ENCODE measurements around the gene COL6A5. TPM values are rescaled to one million over a fixed set of nuclear protein-coding genes. Genes with fewer than 3 reads are reported as not detected.
"Not testable (repeated sequence)": the region's sequence is repeated elsewhere in the genome, so short reads cannot be mapped to it uniquely, and the experiment has no call there.

COL6A5 gene
- polyA plus RNA-seq, 1 donor from 2014 or later = not detected

- H3K9me3 Mint-ChIP-seq, H3K36me3 Mint-ChIP-seq, H3K27me3 Mint-ChIP-seq, H3K4me3 Mint-ChIP-seq, H3K4me1 Mint-ChIP-seq, H3K27ac Mint-ChIP-seq: not testable (repeated sequence)
Measured at GRCh38 chr3:130446840-130447239, 101.4 kb downstream of the COL6A5 start.

GRCh38 chr3:130448155-130448554, 102.7 kb downstream of the COL6A5 start:
- H3K4me1 Mint-ChIP-seq, H3K9me3 Mint-ChIP-seq, H3K36me3 Mint-ChIP-seq, H3K4me3 Mint-ChIP-seq, H3K27ac Mint-ChIP-seq, H3K27me3 Mint-ChIP-seq: not testable (repeated sequence)

- Mint-ChIP-seq H3K9me3 (peaks cover 0 to 4% (median under 1%) of the 10 kb centered on the region in 3 donors), H3K4me1 (no peaks in the 10 kb centered on the region), H3K4me3 (no peak overlapping the region), H3K27ac (no peak overlapping the region), H3K36me3 (no peaks in the 10 kb centered on the region), H3K27me3 (peaks cover 2% of the 10 kb centered on the region)
Measured at GRCh38 chr3:130456540-130456939, 111.1 kb downstream of the COL6A5 start.

GRCh38 chr3:130457671-130458070, 112.2 kb downstream of the COL6A5 start:
- Mint-ChIP-seq H3K36me3 (no peaks in the 10 kb centered on the region), H3K4me3 (no peak overlapping the region), H3K4me1 (no peaks in the 10 kb centered on the region), H3K27ac (no peak overlapping the region), H3K27me3 (peaks cover 2% of the 10 kb centered on the region), H3K9me3 (peaks cover 0 to 4% (median 0%) of the 10 kb centered on the region in 3 donors)

DNA sequence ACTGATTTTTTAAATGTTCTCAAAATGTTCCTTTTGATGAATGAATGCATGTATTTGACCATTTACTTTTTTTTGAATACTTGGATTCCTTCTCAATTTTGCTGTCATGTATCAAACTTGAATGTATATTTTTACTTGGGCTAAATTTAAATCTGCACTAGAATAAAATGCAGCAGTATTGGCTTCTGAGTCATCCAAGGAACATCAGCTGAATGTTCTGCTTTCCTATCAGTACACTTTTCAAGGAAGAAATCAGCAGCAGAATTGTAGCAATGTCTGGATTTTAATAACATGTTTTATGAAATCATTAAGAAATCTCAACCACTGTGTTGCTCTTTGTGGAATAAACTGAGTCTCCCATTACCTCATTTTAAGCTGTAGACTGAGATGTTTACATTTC, 114.5 kb downstream of the COL6A5 start:
- Mint-ChIP-seq H3K36me3 (no peaks in the 10 kb centered on the region), H3K9me3 (peaks cover 0 to under 1% (median 0%) of the 10 kb centered on the region in 3 donors), H3K4me3 (no peak overlapping the region), H3K4me1 (no peaks in the 10 kb centered on the region), H3K27me3 (peaks cover 1% of the 10 kb centered on the region), H3K27ac (no peak overlapping the region)

DNA sequence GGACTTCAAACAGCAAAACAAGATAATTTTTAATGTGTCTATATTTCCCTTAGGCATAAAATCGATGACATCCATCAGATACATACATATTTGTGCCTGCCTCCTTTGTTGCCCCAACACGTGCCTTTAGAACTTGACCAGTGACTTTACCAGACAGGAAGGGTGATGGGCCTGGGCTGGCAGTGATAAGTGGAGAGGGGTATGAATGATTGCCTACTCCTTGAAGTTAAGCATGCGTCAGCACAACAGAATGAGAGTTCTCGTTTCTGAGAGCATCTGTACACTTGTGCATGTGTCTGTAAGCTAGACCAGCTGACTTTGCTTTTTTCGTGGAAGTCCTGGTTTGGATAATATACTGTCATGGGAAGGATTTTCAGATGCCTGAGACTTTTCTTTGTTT, 116.6 kb downstream of the COL6A5 start:
- peaks cover 3% of the 10 kb centered on the region for H3K27me3 Mint-ChIP-seq
- no peak overlapping the region for H3K4me3 Mint-ChIP-seq
- H3K36me3 Mint-ChIP-seq = no peaks in the 10 kb centered on the region

GRCh38 chr3:130463221-130463620, 117.7 kb downstream of the COL6A5 start:
- Mint-ChIP-seq H3K36me3 (no peaks in the 10 kb centered on the region), H3K27me3 (peaks cover 3% of the 10 kb centered on the region), H3K4me1 (no peaks in the 10 kb centered on the region), H3K4me3 (no peak overlapping the region), H3K9me3 (peaks cover 0 to 2% (median 1%) of the 10 kb centered on the region in 3 donors), H3K27ac (no peak overlapping the region)

More for the DNA sequence above, 116.6 kb downstream of the COL6A5 start:
- H3K9me3 Mint-ChIP-seq = peaks cover 0 to 2% (median 0%) of the 10 kb centered on the region in 3 donors
- no peak overlapping the region for H3K27ac Mint-ChIP-seq
- no peaks in the 10 kb centered on the region for H3K4me1 Mint-ChIP-seq

GRCh38 chr3:130465521-130465920, 120.0 kb downstream of the COL6A5 start:
- Mint-ChIP-seq H3K36me3 (no peaks in the 10 kb centered on the region), H3K4me3 (no peak overlapping the region), H3K27me3 (peaks cover 4% of the 10 kb centered on the region), H3K4me1 (no peaks in the 10 kb centered on the region), H3K9me3 (peaks cover 0 to 2% (median 1%) of the 10 kb centered on the region in 3 donors), H3K27ac (no peak overlapping the region)

DNA sequence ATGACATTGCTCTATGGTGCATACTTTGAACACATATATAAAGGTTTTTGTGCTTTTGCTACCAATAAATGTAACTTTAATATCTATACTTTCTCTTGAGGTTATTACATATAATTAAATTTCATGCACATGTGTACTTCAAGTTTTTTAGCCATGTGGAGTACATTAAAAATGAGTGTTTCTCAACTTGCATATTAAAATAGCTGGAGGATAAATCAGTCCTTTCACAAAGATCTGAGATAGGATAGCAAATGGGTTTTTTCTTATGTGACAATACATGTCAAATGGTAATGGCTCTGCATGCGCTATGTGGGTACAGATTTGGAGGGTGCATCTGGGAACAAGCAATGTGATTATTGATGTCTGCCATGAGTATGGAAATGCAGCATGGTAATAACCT, 122.8 kb downstream of the COL6A5 start:
- no peak overlapping the region for H3K4me3 Mint-ChIP-seq
- no peaks in the 10 kb centered on the region for H3K4me1 Mint-ChIP-seq
- H3K27me3 Mint-ChIP-seq = peaks cover 4% of the 10 kb centered on the region
- H3K9me3 Mint-ChIP-seq = peaks cover 0 to 5% (median 4%) of the 10 kb centered on the region in 3 donors
- no peaks in the 10 kb centered on the region for H3K36me3 Mint-ChIP-seq
- H3K27ac Mint-ChIP-seq = peak overlapping the region in 1 of 3 donors; percentile 6

- H3K4me3 Mint-ChIP-seq = no peak overlapping the region
- H3K27ac Mint-ChIP-seq = no peak overlapping the region
- no peaks in the 10 kb centered on the region for H3K4me1 Mint-ChIP-seq
- peaks cover 2% of the 10 kb centered on the region for H3K27me3 Mint-ChIP-seq
- H3K36me3 Mint-ChIP-seq = no peaks in the 10 kb centered on the region
- H3K9me3 Mint-ChIP-seq = peaks cover 0 to 7% (median 2%) of the 10 kb centered on the region in 3 donors
Measured at GRCh38 chr3:130470126-130470525, 124.7 kb downstream of the COL6A5 start.

- no peaks in the 10 kb centered on the region for H3K4me1 Mint-ChIP-seq
Measured at GRCh38 chr3:130473416-130473815, 127.9 kb downstream of the COL6A5 start.

DNA sequence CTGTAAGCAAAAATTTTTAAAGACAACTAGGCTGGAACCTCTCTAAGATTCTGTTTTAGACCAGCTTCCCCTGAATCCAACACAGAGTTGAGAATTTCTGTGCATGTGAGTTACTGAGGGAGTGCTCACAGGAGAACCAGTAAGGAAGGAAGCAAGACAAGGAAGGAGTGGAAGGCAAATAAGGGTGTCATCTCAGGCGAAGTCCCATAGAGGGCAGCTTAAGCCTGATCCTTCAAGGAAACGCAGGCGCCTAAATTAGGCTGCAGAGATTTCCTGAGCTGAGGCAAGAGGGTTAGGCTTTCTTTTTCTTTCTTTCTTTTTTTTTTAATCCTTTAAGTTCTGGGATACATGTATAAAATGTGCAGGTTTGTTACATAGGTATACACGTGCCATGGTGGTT, 135.3 kb downstream of the COL6A5 start:
- Mint-ChIP-seq H3K27me3 (no peaks in the 10 kb centered on the region), H3K27ac (no peak overlapping the region), H3K4me1 (no peaks in the 10 kb centered on the region), H3K9me3 (peaks cover 0 to 3% (median 2%) of the 10 kb centered on the region in 3 donors), H3K36me3 (no peaks in the 10 kb centered on the region), H3K4me3 (no peak overlapping the region)

More at GRCh38 chr3:130473416-130473815, 127.9 kb downstream of the COL6A5 start:
- Mint-ChIP-seq H3K27me3 (peaks cover 2% of the 10 kb centered on the region), H3K27ac (no peak overlapping the region), H3K36me3 (no peaks in the 10 kb centered on the region), H3K4me3 (no peak overlapping the region), H3K9me3 (peaks cover 2 to 7% (median 5%) of the 10 kb centered on the region in 3 donors)

DNA sequence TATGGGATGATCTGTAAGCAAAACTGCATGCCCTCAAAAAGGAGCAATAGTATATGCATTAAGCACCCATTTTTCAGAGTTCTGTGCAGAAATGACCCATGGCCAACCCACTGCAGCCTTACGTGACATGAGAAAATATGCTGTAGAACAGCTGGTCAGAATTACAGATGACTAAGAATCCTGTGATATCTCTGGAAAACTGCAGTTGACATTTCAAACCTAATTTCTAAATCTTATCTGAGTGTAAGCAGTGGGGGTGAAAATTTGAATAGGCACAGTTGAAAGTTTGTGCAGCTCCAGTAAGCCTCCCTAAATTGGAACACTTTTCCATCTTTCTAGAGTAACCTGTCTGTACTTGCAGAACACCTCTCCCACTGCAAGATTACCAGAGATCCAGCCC, 142.8 kb downstream of the COL6A5 start:
- no peaks in the 10 kb centered on the region for H3K9me3 Mint-ChIP-seq

GRCh38 chr3:130488769-130489450, 143.4 kb downstream of the COL6A5 start:
- H3K36me3 Mint-ChIP-seq = no peaks in the 10 kb centered on the region
- H3K4me3 Mint-ChIP-seq = no peak overlapping the region
- no peaks in the 10 kb centered on the region for H3K4me1 Mint-ChIP-seq
- no peak overlapping the region for H3K27ac Mint-ChIP-seq
- no peaks in the 10 kb centered on the region for H3K9me3 Mint-ChIP-seq
- peaks cover 1% of the 10 kb centered on the region for H3K27me3 Mint-ChIP-seq

More for the DNA sequence above, 142.8 kb downstream of the COL6A5 start:
- Mint-ChIP-seq H3K36me3 (no peaks in the 10 kb centered on the region), H3K27ac (no peak overlapping the region), H3K4me3 (no peak overlapping the region), H3K4me1 (no peaks in the 10 kb centered on the region), H3K27me3 (peaks cover 1% of the 10 kb centered on the region)

- Mint-ChIP-seq H3K9me3 (no peaks in the 10 kb centered on the region), H3K4me3 (no peak overlapping the region), H3K36me3 (no peaks in the 10 kb centered on the region), H3K4me1 (no peaks in the 10 kb centered on the region), H3K27me3 (peaks cover 1% of the 10 kb centered on the region), H3K27ac (no peak overlapping the region)
Measured at GRCh38 chr3:130490241-130490640, 144.8 kb downstream of the COL6A5 start.

DNA sequence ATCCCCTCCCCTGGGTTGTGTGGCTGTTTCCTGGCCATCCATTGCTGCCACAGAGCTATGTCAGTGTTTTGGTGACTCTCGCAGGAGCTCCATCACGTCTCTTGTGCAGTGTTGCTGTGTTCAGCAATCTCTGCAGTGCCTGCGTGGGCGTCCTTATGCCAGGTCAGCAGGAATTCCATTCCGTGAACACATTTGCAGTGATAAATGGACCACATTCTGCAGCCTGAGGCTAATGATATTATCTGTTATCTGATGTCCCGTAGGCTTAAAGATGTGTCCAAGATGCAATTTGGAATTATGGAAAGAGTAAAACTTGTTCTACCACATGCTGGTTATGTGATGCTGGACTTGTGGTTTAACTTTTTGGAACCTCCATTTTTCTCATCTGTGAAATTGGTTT, 146.0 kb downstream of the COL6A5 start:
- no peak overlapping the region for H3K4me3 Mint-ChIP-seq
- H3K27ac Mint-ChIP-seq = no peak overlapping the region
- H3K27me3 Mint-ChIP-seq = peaks cover 1% of the 10 kb centered on the region
- no peaks in the 10 kb centered on the region for H3K4me1 Mint-ChIP-seq
- peaks cover 2% of the 10 kb centered on the region for H3K36me3 Mint-ChIP-seq
- H3K9me3 Mint-ChIP-seq = no peaks in the 10 kb centered on the region

All from IgD-negative memory B cell (primary cell).